Measurements from ENCODE around the gene CTBS.
A peak's percentile ranks its signal among the peaks of the same experiment; 100 is the strongest.

The CTBS gene

DNA sequence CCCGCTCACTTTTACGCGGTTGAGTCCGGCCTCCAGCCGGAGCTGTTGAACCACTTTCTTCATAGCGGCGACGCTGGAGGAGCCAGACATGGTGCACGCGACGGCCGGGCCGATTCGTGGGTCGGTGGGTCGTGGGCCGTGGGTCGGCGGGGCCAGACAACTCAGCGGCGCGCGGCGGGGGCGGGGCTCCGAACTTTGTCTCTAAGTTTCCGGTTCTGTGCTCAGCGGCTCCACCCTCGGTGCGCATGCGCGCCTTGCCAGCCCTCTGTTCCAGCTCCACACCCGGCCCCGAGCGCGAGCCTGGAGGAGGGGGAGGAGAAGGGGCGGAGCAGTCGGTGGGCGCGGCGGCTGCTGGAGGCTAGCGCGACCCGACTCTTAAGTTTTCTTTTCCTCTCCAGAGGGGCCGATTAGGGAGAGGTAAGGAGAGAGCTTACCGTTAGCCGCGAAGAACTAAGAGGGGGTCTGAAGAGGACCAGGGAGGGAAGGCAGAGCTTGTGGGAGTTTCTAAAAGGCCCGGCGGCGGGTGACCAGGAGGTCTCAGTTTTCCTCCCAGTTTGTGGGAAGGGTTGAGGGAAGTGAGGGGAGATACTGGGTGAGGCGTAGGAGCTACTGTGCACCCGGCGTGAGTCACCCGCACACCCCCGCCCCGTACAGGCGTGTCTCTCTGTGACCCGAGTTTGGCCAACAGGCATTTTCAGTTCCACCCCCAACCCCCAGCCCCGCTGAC lies 68.1 kb downstream of the CTBS start, which contains the start of the genes GNG5 and SPATA1:
Gene GNG5, minus strand, starts transcription at position 580 of the 727 bp plus-strand sequence. Its CDS starts 490 bp downstream, at position 90.
Gene SPATA1, plus strand, starts transcription at position 385 of the 727 bp plus-strand sequence. CDS start 9,974 bp downstream, outside the sequence.
- DNase-seq (ENCODE audit: low spot score), result peak; percentile 99

DNA sequence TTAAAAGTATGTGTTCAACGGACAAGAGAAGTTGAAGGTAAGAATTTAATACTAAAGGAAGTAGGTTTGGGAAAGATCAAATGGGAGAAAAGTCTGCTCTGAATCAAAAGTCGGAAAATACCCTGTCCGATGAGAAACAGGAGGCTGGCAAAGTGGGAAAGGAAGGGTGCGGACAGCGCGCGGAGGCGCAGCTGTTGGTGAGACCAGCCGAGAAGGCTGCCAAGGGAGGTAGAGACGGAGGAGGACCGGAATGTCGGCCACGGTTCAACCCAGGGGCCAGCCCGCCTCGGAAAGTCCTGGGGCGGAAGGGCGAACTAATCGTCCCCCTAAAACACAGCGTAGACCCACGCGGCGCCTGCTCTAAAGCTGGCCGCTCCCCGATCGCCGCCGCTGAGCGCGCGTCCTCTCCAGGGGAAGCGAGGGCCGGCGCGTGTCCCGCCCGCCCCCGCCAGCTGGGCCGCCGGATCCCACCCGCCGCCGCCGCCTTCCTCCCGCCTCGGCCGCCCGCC lies 68.7 kb downstream of the CTBS start:
- DNase-seq (ENCODE audit: low spot score), result peak; percentile 72

DNA sequence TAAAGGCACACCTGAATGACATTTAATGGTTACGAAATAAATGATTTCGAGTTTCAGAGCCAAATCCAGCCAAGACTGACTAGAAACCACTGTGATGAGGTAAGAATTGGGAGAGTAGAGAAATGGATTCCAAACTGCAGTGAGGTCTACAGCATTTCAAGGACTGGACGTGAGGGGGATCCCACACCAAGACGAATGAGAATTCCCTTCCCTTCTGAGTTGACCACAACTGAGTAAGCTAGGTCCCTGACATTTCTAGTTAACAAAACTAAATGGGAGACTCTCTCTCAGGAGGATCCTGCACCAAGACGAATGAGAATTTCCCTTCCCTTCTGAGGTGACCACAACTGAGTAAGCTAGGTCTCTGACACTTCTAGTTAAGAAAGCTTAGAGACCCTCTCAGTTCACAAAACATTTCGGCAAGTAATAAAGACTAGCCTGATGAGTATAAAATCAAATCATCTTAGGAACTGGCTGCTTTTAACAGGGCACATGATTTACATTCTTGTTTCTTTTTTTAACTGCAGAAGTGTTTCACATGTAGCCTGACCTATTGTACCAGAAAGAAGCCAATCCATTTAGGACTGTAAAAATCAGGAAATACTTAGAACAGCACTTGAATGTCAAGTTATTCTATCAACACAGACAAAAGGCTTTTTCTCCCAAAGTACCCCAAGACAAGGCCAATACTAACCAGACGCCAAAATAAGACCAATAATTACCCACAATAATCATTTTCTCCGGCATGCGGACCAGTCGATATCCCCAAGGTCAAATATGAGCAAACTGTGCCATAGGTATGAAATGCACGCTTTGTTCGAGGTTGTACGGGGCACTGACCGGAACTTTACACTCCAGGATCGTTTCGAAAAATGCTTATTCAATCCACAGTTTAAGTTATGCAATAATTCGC lies 69.4 kb downstream of the CTBS start:
- DNase-seq (ENCODE audit: low spot score), result peak; percentile 19

DNA sequence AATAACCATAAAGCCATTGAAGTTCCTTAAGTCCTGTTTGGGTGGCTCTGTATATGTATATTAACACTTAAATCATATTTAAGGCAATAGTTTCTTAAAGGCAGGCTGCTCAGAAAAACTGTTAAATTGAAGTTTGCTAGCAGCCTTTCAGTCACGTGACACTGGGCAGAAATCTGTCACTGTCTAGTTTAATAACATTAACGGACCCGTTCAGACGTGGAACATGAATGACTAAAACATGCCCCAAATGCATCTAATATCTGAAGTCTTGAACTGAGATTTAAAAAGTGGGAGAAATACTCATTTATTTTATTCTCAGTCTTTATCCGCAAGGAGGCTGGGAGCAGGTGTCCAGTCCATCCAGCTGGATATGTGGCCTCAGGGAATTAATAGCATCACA lies 71.3 kb downstream of the CTBS start:
- DNase-seq (ENCODE audit: low spot score), result no peak

Measured in AG08395 (cell line).